ENCODE data around the gene BIN1. TPM values are rescaled to one million over a fixed set of nuclear protein-coding genes. Genes with fewer than 3 reads are reported as not detected.

Gene BIN1
- total RNA-seq, 2 donors from 2014 or later, result 18.0 to 35.9 TPM

DNA sequence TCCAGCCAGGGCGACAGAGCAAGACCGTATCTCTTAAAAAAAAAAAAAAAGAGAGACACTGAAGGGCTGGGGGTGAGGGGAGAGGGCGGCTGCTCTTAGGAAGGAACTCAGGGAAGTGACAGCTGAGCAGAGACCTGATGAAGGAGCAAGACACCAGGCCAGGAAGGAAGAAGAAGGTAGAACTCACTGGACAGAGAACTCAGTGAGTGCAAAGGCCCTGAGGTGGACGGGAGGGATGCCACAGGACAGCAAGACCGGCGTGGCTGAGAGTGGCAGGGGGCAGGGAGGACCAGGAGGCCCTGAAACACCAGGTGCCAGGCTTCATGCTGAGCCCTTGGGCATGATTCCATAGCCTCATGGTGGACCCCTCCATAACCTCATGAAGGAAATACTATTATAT lies 18.2 kb downstream of the BIN1 start:
- no peak for ATAC-seq

DNA sequence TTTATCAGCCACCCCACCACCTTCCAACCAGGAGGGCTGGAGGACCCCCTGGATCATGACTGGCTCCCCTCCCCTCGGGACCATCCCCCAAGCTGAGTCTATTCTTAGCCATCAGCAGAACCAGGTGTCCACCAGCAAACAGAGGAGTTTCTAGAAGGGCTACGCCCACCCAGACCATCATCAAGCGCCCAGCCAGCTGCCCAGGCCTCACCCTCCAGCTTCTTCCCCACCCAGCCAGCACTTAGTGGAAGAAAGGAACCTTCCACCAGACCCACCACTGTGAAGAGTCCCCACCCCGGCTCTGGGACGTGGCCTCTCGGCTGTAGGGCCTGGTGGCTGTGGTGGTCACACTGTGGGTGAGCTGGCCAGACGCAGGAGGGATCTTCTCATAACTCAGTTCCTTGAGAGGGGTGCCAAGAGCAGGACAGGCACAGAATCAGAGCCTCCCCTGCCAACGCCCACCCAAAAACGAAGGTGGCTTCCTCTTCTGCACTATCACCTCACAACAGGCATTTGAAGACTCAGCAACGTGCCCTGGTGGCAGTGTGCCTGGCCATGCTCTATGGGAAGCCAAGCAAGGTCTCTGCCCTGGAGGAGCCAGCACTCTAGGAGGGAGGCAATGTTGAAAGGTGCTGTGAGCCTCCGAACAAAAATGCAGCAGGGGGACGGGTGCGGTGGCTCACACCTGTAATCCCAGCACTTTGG lies 19.0 kb downstream of the BIN1 start:
- DNase-seq (ENCODE audit: low spot score), result no peak
- H3K9me3 Mint-ChIP-seq, result no peaks in the 10 kb centered on the region
- H3K36me3 Mint-ChIP-seq, result no peaks in the 10 kb centered on the region
- no peak overlapping the region for H3K4me3 Mint-ChIP-seq
- H3K27me3 Mint-ChIP-seq, result peaks cover 0 to 3% of the 10 kb centered on the region in 2 donors
- peak overlapping the region in 1 of 2 donors; percentile 43 for H3K27ac Mint-ChIP-seq
- ATAC-seq, result no peak
- H3K4me1 Mint-ChIP-seq (ENCODE audit: low read depth in 2 of 2), result peaks cover 29 to 33% of the 10 kb centered on the region in 2 donors

More for the DNA sequence above, 18.2 kb downstream of the BIN1 start:
- H3K4me1 Mint-ChIP-seq (ENCODE audit: low read depth in 2 of 2), result peaks cover 30 to 31% of the 10 kb centered on the region in 2 donors
- no peaks in the 10 kb centered on the region for H3K9me3 Mint-ChIP-seq
- no peak overlapping the region for H3K27ac Mint-ChIP-seq
- DNase-seq (ENCODE audit: low spot score), result no peak
- peaks cover 0 to 3% of the 10 kb centered on the region in 2 donors for H3K27me3 Mint-ChIP-seq
- no peaks in the 10 kb centered on the region for H3K36me3 Mint-ChIP-seq
- no peak overlapping the region for H3K4me3 Mint-ChIP-seq

DNA sequence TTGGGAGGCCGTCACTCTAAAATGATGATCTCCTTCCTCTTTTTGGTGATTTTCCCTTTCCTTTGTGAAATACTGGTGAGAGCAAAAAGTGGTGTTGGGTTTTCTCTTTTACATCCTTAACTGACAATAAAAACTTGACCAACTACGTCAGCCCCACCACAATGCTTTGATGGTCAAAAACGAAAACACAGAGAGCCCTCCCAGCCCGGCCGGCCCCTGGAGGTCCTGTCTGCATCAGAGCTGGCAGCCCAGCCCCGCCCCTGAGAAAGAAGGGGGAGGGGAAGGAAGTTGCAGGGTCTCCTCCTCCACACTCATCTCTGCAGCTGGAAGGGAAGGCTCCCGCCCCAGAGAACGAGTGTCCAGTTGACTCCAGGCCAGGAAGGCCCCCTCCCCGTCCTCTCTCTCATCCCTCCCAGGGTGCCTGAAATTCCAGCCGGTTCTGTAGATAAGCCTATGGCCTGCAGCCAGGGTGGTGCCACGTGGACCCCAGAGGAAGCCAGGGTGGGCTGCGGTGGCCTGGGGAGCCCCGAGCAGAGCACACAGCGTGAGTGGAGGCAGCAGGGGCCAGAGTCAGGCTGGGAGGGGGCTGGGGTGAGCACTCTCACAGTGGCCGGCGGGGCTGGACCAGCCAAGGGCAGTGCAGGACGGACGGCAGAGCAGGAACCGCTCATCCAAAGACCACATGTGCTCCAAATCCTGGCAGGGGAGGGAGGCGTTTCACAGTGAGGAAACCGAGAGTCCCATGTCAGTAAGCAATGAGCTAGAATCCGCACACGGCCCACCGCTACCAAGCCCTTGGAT lies 19.8 kb downstream of the BIN1 start:
- H3K36me3 Mint-ChIP-seq, result no peaks in the 10 kb centered on the region
- no peak for DNase-seq (ENCODE audit: low spot score)
- H3K4me3 Mint-ChIP-seq, result peak overlapping the region; percentile 48
- no peaks in the 10 kb centered on the region for H3K9me3 Mint-ChIP-seq
- peaks cover 37 to 40% of the 10 kb centered on the region in 2 donors for H3K4me1 Mint-ChIP-seq (ENCODE audit: low read depth in 2 of 2)
- H3K27ac Mint-ChIP-seq, result peak overlapping the region; percentile 47 to 59
- peaks cover 0 to 3% of the 10 kb centered on the region in 2 donors for H3K27me3 Mint-ChIP-seq
- ATAC-seq, result no peak

DNA sequence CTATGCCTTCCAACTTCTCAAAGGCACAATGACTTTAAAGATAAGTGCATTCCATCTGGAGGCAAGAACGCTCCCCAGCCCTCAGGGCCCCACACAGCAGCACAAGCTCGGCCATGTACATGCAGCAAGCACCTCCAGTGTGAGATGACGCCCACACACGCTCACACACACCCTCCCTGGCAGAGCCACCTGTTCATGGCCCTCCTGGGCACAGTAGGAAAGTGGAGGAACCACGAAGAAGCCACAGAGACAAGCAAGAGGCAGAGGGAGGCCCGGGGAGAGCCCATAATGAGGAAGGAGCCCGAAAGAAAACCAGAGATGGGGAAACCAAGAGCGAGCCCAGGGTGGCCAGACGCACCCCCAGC lies 21.7 kb downstream of the BIN1 start:
- no peaks in the 10 kb centered on the region for H3K9me3 Mint-ChIP-seq
- DNase-seq (ENCODE audit: low spot score) (no peak), ATAC-seq (no peak)
- peak overlapping the region; percentile 59 for H3K4me3 Mint-ChIP-seq
- no peaks in the 10 kb centered on the region for H3K36me3 Mint-ChIP-seq
- peak overlapping the region in 1 of 2 donors; percentile 70 for H3K27ac Mint-ChIP-seq
- H3K27me3 Mint-ChIP-seq, result peaks cover 0 to 3% of the 10 kb centered on the region in 2 donors
- peaks cover 50 to 51% of the 10 kb centered on the region in 2 donors for H3K4me1 Mint-ChIP-seq (ENCODE audit: low read depth in 2 of 2)

DNA sequence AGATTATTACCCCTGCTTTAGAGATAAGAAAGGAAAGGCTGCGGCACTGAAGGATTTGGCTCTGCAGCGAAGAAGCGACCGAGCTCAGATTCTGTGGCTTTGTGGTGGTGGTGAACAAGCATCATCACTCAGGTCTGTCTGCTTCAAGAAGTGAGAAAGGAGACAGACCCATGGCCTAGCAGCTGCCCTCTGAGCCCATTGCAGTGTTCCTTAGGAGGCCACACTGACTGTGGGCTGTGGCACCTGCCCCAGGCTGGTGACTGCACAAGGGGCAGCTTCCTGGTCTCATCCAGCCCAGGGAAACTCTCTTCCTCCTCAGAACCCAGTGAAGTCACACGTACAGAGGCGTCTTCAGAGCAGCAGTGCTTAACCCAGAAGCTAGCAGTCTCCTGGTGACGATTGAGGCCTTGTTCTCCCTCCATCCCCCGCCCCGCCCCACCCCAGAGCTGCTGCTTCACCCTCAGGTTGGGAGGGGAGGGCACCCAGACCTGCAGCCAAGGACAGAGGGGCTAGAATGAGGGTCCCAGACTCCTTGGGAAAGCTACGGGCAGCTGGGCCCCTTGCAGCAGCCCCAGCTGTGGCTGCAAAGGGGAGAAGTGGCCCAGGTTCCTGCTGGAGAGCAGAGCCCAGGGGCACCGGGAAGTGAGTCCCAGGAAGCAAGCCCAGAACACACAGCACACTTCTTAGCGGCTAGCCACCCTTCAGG lies 22.2 kb downstream of the BIN1 start:
- H3K4me1 Mint-ChIP-seq (ENCODE audit: low read depth in 2 of 2), result peaks cover 56 to 57% of the 10 kb centered on the region in 2 donors
- peaks cover 0 to 3% of the 10 kb centered on the region in 2 donors for H3K27me3 Mint-ChIP-seq
- no peaks in the 10 kb centered on the region for H3K36me3 Mint-ChIP-seq
- ATAC-seq, result peak; percentile 3 to 4
- H3K4me3 Mint-ChIP-seq, result peak overlapping the region; percentile 59
- no peaks in the 10 kb centered on the region for H3K9me3 Mint-ChIP-seq
- H3K27ac Mint-ChIP-seq, result peak overlapping the region; percentile 72 to 82
- DNase-seq (ENCODE audit: low spot score), result no peak

DNA sequence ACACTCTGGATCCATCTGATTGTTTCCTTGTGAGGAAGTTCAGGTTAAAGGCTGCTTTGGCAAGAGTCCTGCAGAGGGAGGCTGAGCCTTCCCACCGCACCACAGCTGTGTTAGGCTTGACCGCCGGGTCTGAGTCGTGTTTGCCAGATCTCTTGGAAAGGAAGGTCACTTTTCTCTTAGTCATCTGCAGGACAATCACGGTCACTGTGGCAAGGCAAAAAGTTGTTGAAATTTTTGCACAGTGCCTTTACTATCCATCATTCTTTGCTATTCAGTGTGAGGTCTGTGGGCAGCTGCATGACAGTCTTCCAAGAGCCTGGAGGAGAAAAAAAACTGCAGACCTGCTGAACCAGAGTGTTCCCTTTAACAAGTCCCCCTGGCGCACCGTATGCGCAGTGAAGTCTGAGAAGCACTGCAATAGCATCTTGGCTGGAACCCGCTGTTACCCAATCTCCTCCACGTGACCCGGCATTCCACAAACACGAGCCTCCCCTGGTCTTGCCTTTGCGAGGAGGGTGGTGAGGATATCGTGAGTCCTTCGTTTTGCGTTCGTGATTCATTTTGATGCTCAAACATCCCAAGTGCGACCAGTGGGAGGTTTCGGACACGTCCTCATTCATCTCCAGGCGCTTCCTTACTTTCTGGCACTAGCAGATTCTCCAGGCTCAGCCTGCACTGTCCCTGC lies 23.0 kb downstream of the BIN1 start:
- ATAC-seq (no peak), DNase-seq (ENCODE audit: low spot score) (no peak)
- Mint-ChIP-seq H3K27me3 (peaks cover 0 to 3% of the 10 kb centered on the region in 2 donors), H3K4me3 (peak overlapping the region; percentile 56), H3K27ac (peak overlapping the region; percentile 72 to 82), H3K4me1 (ENCODE audit: low read depth in 2 of 2) (peaks cover 64% of the 10 kb centered on the region in 2 donors), H3K36me3 (no peaks in the 10 kb centered on the region), H3K9me3 (no peaks in the 10 kb centered on the region)

DNA sequence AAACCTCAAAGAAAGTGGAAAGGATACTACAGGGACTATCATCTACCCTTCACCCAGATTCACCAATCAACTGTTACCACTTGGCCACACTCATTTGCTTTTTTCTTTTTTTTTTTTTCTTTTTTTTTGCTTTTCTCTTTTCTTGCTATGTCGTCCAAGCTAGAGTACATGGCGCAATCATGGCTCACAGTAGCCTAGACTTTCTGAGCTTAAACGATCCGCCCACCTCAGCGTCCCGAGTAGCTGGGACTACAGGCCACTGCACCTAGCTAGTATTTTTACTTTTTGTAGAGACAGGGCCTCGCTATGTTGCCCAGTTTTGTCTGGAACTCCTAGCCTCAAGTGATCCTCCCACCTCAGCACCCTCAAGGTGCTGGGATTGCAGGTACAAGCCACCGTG lies 24.0 kb downstream of the BIN1 start:
- Mint-ChIP-seq H3K27ac (peak overlapping the region; percentile 72 to 82), H3K9me3 (no peaks in the 10 kb centered on the region), H3K27me3 (no peaks in the 10 kb centered on the region), H3K4me1 (ENCODE audit: low read depth in 2 of 2) (peaks cover 71 to 74% of the 10 kb centered on the region in 2 donors), H3K36me3 (no peaks in the 10 kb centered on the region), H3K4me3 (peak overlapping the region; percentile 56)
- ATAC-seq (no peak), DNase-seq (ENCODE audit: low spot score) (no peak)

DNA sequence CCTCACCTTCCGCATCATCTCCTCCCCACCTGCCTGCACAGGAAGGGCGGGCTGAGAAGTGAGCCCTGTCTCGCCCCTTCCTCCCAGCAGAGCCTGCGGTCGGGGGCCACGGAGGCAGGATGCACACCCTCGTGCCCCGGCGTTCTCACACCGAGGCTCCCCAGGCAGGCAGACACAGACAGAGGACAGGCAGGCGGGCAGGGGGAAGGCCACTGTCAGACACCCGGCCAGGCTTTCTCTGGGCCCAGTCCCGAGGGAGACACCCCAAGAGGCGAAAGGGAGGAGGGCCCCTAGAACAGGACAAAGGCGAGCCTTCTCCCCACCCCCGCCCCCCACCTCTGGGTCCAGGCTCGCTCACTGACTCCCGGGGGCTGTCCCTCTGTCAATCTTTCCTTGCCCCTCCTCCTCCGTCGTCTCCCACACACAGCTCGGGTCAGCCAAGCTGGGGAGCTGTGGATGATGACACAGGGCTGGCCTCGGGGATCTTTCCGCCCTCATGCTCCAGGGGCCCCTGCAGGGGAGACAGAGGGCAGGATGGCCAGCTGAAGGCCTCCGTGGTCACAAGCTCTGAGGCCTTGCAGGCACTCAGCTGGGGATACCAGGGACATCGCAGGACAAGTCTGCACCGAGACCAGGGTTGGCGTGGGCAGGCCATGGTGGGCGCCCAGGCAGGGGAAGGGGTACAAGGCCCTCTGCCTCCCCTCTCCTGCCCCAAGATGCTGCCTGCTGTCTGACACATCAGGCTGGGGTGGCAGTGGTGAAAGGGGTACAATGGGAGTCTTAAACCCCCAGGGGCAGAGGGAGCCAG lies 24.9 kb downstream of the BIN1 start:
- H3K9me3 Mint-ChIP-seq, result no peaks in the 10 kb centered on the region
- H3K4me1 Mint-ChIP-seq (ENCODE audit: low read depth in 2 of 2), result peaks cover 77 to 80% of the 10 kb centered on the region in 2 donors
- H3K27ac Mint-ChIP-seq, result peak overlapping the region; percentile 72 to 82
- DNase-seq (ENCODE audit: low spot score), result peak; percentile 81
- peak overlapping the region; percentile 78 for H3K4me3 Mint-ChIP-seq
- H3K27me3 Mint-ChIP-seq, result no peaks in the 10 kb centered on the region
- no peaks in the 10 kb centered on the region for H3K36me3 Mint-ChIP-seq
- peak; percentile 71 to 82 for ATAC-seq

DNA sequence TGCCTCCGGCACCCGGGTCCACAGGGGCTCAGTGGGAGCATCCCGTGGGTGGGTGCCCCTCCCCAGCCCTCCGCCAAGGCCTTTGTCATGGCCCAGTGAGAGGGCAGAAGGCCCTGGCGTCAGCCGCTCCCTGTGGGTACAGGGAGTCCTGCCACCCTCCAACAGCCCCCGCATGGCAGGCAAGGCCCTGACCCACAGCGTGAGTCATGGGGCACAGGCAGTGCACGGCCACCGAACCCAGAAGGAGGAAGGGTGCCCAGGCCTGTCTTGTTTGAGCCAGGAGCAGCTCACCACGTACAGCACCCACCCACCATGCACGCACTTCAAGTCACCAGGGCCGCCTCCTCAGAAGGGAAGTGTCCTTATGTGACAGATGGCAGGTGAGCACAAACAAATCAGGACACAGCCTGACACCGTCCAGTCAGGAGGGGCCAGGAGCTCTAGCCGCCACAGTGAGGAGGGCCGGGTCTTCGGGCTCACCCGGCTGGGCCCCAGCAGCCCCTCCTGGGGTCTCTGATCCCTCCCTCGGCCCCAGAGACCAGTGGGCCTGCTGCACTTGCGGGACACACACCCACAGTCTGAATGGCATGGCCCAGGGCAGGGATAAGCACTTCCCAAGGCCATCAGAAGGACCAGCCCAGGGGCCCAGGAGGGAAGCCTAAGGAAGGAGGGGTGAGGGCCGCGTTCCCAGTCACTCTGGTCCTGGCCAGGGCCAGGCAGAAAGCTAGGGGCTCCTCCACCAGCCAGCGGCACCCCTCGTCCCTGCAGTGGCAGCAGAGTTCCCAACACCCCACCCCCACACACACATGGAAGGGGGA lies 25.8 kb downstream of the BIN1 start:
- Mint-ChIP-seq H3K27ac (peak overlapping the region; percentile 72 to 82), H3K4me3 (peak overlapping the region; percentile 78), H3K4me1 (ENCODE audit: low read depth in 2 of 2) (peaks cover 74 to 79% of the 10 kb centered on the region in 2 donors), H3K36me3 (no peaks in the 10 kb centered on the region), H3K27me3 (no peaks in the 10 kb centered on the region), H3K9me3 (no peaks in the 10 kb centered on the region)
- DNase-seq (ENCODE audit: low spot score) (peak; percentile 82), ATAC-seq (peak; percentile 60 to 74)

DNA sequence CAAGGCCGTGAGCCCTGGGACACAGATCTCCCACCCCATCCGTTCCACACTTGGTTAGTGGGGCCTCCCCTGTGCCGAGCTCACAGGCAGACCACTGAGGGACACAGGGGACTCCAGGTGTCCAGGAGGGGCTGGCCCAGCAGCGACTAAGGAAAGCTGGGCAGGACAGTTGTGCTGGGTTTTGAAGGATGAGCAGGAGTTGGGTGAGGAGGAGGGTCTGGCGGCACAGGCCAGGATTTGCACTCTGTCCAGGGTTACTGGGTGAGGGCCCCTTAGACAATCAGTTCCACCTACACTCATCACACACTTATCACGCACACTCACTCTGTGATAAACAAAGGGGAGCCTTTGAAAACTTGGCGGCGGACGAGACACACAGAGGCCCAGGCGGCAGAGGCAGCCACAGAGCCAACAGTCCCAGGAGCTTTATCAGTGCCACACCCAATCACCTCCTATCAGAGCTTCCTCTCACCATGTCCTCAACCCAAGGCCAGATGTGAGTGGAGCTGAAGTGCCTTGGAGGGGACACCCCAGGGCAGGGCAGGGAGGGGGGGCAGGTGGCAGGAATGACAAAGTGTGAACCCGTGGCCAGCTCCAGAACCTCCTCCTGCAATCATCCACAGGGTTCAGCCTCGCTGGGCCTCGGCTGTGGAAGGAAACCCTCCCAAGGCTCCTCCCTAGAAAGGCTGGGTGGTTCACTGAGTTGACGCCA lies 26.6 kb downstream of the BIN1 start:
- Mint-ChIP-seq H3K4me3 (peak overlapping the region; percentile 78), H3K36me3 (no peaks in the 10 kb centered on the region), H3K27me3 (no peaks in the 10 kb centered on the region), H3K27ac (peak overlapping the region; percentile 72 to 82), H3K9me3 (no peaks in the 10 kb centered on the region), H3K4me1 (ENCODE audit: low read depth in 2 of 2) (peaks cover 72 to 76% of the 10 kb centered on the region in 2 donors)
- DNase-seq (ENCODE audit: low spot score), result no peak
- peak; percentile 71 to 73 for ATAC-seq

DNA sequence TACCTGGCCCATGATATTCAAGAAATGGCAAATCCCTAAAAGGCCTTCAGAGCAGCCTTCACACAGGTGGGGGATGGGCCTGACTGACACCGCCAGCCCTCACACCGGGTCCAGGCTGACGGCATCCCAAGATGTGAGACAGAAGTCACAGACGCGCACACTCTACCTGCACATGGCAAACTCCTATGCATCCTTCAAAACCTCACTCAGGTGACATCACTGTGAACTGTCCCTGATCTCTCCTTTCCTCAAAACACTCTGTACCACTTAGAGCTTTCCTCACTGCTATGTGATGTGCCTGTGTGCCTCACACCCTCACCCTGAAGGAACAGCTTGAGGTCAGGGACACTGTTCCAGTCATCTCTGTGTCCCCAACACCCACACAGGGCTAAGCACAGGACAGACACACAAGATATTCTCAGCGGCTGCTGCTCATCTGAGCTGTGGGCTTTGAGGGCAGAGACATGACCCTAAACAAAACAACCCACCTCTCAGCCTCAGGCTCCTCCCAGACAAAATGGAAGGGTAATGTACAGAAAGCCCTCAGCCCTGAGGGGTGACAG lies 27.5 kb downstream of the BIN1 start:
- Mint-ChIP-seq H3K4me3 (peak overlapping the region; percentile 78), H3K27ac (peak overlapping the region; percentile 72 to 82), H3K27me3 (no peaks in the 10 kb centered on the region), H3K9me3 (no peaks in the 10 kb centered on the region), H3K4me1 (ENCODE audit: low read depth in 2 of 2) (peaks cover 64 to 74% of the 10 kb centered on the region in 2 donors), H3K36me3 (no peaks in the 10 kb centered on the region)
- ATAC-seq, result peak in 1 of 2 donors; percentile 13
- DNase-seq (ENCODE audit: low spot score), result no peak

Measured in natural killer cell treated with Interleukin-12 subunit alpha and Interleukin-12 subunit beta and Interleukin-15 and Interleukin-18, amount 100 ng/mL, for 72 hours (primary cell).